Cerebellar nuclear complex (tissue), 1 donor: ENCODE results near the gene FXYD7.

Experiments
- DNase-seq, 2 experiments: peaks; one replicate each; lab custom pipeline; 2025; lab: John Stamatoyannopoulos, UW

The FXYD7 gene

DNA sequence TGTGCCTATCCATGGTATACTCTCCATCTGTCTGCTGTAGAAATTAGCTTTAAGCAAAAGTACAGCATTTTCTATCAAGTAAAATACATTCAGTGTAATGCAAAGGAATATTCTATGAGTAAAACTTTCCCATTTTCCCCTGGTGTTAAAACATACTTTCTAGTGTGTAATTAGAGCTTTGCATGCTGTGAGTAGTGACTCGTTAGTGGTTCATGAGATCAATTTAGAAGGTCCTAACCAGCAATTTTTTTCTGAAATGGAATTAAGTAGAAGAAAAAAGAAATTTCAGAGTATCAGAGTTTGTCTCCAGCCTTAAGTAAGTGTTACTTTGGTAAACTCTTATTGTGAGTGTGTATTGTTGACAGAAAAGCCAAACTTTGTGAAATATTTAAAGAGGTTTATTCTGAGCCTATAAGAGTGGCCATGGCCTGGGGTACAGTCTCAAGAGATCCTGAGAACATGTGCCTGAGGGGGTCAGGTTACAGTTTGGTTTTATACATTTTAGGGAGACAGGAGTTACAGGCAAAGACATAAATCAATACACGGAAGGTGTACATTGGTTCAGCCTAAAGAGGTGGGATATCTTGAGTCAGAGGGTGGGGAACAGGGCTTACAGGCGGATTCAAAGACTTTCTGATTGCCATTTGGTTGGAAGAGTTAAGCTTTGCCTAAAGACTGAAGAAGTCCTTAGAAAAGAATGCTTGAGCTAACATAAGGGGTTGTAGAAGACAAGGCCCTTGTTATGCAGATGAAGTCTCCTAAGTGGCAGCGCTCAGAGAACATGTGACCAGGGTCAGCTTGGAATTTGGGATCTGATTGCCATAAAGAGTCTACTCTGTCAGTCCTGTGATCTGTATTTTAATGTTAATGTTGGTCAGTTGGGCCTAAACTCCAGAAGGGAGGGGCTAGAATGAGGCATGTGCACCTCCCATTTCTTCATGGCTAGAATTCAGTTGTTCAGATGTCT lies 60.0 kb downstream of the FXYD7 start:
- DNase-seq: no peak
